ENCODE data around the gene CHRDL2. TPM values are rescaled to one million over a fixed set of nuclear protein-coding genes. Genes with fewer than 3 reads are reported as not detected.

The CHRDL2 gene
- total RNA-seq, 1 experiment from 2014 or later, result 7.7 TPM

GRCh38 chr11:74709175-74709574 lies 22.1 kb downstream of the CHRDL2 start:
- H3K4me1 ChIP-seq (ENCODE audit: insufficient read depth, low read length, poor library complexity, severe bottlenecking), result peaks cover 8% of the 10 kb centered on the region
- no peaks in the 10 kb centered on the region for H3K9me3 ChIP-seq (ENCODE audit: low read depth, low read length, poor library complexity, severe bottlenecking)
- no peak overlapping the region for H3K4me3 ChIP-seq (ENCODE audit: low read depth, low read length, poor library complexity, severe bottlenecking)
- DNase-seq (ENCODE audit: low spot score), result no peak
- no peaks in the 10 kb centered on the region for H3K27me3 ChIP-seq (replicated peaks; ENCODE audit: insufficient read depth, low read depth, low read length, poor library complexity)
- H3K27ac ChIP-seq (ENCODE audit: low read depth, low read length, poor library complexity, severe bottlenecking), result no peak overlapping the region
- BruUV-seq (replicated peaks), result no TSS peak
- ChIA-PET POLR2A (ENCODE audit: low non-redundant PET) (no interaction called here), CTCF (no interaction called here)
- no peak for TF ChIP-seq EZH2 (IDR thresholded peaks at IDR 0.05; ENCODE audit: borderline replicate concordance, low read depth, low read length, poor library complexity, severe bottlenecking)
- no peaks in the 10 kb centered on the region for H3K36me3 ChIP-seq (ENCODE audit: insufficient read depth, low read length, poor library complexity, severe bottlenecking)
- intact Hi-C loops (cut with micrococcal nuclease; ENCODE audit: unreplicated experiment), result no loop called here

- no TSS peak for BruUV-seq (replicated peaks)
- ChIA-PET POLR2A (ENCODE audit: low non-redundant PET) (no interaction called here), CTCF (no interaction called here)
- peaks cover 8% of the 10 kb centered on the region for H3K4me1 ChIP-seq (ENCODE audit: insufficient read depth, low read length, poor library complexity, severe bottlenecking)
- TF ChIP-seq CTCF (conservative IDR thresholded peaks at IDR 0.05; ENCODE audit: low read depth, low read length) (no peak), EZH2 (IDR thresholded peaks at IDR 0.05; ENCODE audit: borderline replicate concordance, low read depth, low read length, poor library complexity, severe bottlenecking) (no peak)
- no peak for DNase-seq (ENCODE audit: low spot score)
- no peak overlapping the region for H3K4me3 ChIP-seq (ENCODE audit: low read depth, low read length, poor library complexity, severe bottlenecking)
- intact Hi-C loops (cut with micrococcal nuclease; ENCODE audit: unreplicated experiment), result no loop called here
- H3K27ac ChIP-seq (ENCODE audit: low read depth, low read length, poor library complexity, severe bottlenecking), result no peak overlapping the region
- H3K9me3 ChIP-seq (ENCODE audit: low read depth, low read length, poor library complexity, severe bottlenecking), result no peaks in the 10 kb centered on the region
- H3K27me3 ChIP-seq (replicated peaks; ENCODE audit: insufficient read depth, low read depth, low read length, poor library complexity), result no peaks in the 10 kb centered on the region
- H3K36me3 ChIP-seq (ENCODE audit: insufficient read depth, low read length, poor library complexity, severe bottlenecking), result no peaks in the 10 kb centered on the region
Measured at GRCh38 chr11:74707602-74708510, 23.4 kb downstream of the CHRDL2 start.

- no peaks in the 10 kb centered on the region for H3K27me3 ChIP-seq (replicated peaks; ENCODE audit: insufficient read depth, low read depth, low read length, poor library complexity)
- H3K4me3 ChIP-seq (ENCODE audit: low read depth, low read length, poor library complexity, severe bottlenecking), result no peak overlapping the region
- no peak for TF ChIP-seq EZH2 (IDR thresholded peaks at IDR 0.05; ENCODE audit: borderline replicate concordance, low read depth, low read length, poor library complexity, severe bottlenecking)
- TF ChIP-seq CTCF (conservative IDR thresholded peaks at IDR 0.05; ENCODE audit: low read depth, low read length), result no peak
- H3K4me1 ChIP-seq (ENCODE audit: insufficient read depth, low read length, poor library complexity, severe bottlenecking), result peaks cover 8% of the 10 kb centered on the region
- POLR2A ChIA-PET (ENCODE audit: low non-redundant PET), result interaction anchor here (0.6 kb wide), 1 partner anchor 798 kb away, joined by 3 read pairs; no protein-coding TSS in a partner anchor
- DNase-seq (ENCODE audit: low spot score), result no peak
- BruUV-seq (replicated peaks), result no TSS peak
- H3K9me3 ChIP-seq (ENCODE audit: low read depth, low read length, poor library complexity, severe bottlenecking), result no peaks in the 10 kb centered on the region
- intact Hi-C loops (cut with micrococcal nuclease; ENCODE audit: unreplicated experiment), result no loop called here
- H3K27ac ChIP-seq (ENCODE audit: low read depth, low read length, poor library complexity, severe bottlenecking), result no peak overlapping the region
- H3K36me3 ChIP-seq (ENCODE audit: insufficient read depth, low read length, poor library complexity, severe bottlenecking), result no peaks in the 10 kb centered on the region
- CTCF ChIA-PET, result no interaction called here
Measured at GRCh38 chr11:74707182-74707581, 24.0 kb downstream of the CHRDL2 start.

Measured in A673 (cell line).